ENCODE data around the gene HOXA3. TPM values are rescaled to one million over a fixed set of nuclear protein-coding genes. Genes with fewer than 3 reads are reported as not detected.

HOXA3 gene
- total and polyA plus RNA-seq, 2 experiments from 2014 or later, result 0.83 to 4.1 TPM

DNA sequence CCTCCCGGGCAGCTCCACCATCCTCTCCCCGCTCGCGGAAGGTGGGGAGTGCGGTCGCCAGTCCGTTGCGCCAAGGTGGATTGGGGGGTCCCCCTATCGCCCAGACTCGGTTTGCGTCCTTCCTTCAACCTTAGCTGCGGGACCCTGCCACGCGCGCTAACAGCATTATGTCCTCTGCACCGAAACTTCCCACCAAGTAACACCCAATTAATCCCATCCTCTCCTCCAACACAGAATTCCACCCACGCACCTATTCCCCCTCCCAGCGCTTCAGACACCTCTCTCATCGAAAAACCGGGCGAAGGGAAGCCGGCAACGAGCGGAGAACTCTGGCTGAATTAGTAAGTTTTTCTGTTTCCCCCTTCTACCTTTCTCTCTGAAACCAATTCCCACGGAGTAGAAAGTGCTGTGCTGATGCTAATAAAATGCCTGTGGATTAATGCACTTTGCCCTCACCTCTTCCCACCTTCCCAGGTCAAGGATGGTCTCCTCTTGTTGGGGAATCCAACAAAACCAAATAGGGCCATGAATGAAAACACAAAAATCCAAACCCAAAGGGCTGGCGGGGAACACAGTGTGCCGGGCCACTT lies 947 bp downstream of the HOXA3 start:
- WGBS (ENCODE audit: low lambda C conversion rate, missing lambda C conversion rate), result 12% methylated on average over 27 of the region's 27 CpGs
- no peak for DNase-seq (ENCODE audit: low spot score)
- Histone ChIP-seq H3K79me2 (no peaks in the 10 kb centered on the region), H3K4me1 (ENCODE audit: insufficient read depth) (peaks cover 13% of the 10 kb centered on the region), H3K9me3 (ENCODE audit: low read depth) (no peaks in the 10 kb centered on the region), H4K20me1 (ENCODE audit: insufficient read depth, poor library complexity, severe bottlenecking) (no peaks in the 10 kb centered on the region), H2AFZ (no peak overlapping the region), H3K36me3 (replicated peaks; ENCODE audit: insufficient read depth, low read depth) (no peaks in the 10 kb centered on the region), H3K9me2 (replicated peaks; ENCODE audit: insufficient read depth) (no peaks in the 10 kb centered on the region), H3K4me3 (peak overlapping the region; percentile 18), H3K4me2 (peak overlapping the region; percentile 89), H3K27ac (no peak overlapping the region), H3K27me3 (peaks cover 95% of the 10 kb centered on the region)
- peak; percentile 33 for TF ChIP-seq EZH2 (IDR thresholded peaks at IDR 0.05; ENCODE audit: borderline replicate concordance)
- TF ChIP-seq EZH2phosphoT487 (IDR thresholded peaks at IDR 0.05; ENCODE audit: low read depth, severe bottlenecking, unreplicated experiment), result no peak

DNA sequence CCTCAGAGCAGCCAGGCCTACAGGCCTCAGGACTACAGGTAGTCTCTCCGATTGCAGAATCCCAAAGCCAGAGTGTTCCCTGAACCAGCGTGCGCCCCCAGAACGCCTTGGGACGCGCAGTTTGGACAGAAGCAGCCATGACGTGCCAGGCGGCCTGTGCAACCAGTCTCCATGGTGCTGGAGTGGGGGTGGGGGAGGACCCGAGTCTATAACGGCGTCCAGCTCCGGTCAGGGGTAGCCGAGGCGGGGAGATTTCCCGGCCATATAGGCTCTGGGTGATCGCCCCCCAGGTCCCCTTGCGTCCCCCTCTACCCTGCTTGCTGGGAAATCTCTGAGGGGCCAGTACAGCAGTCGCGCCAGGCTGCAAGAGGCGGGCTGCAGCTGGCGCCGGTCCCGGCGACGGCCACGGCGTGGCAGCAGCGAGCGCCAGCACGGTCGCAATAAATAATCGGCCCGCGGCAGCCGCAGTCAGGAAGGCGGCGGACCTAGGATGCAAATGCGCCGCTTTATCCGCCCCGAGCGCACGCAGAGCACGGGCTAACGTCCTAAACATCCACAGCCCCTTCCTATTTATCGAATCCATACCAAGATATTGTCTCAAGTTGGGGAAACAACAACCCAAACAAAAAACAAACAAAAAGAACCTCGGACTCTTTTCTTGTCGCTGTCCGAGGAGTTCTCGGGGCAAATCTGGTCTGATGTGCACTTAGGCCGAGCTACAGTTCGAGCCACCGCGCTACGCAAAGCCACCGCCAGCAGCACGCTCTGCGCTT lies 1.6 kb downstream of the HOXA3 start:
- H3K9me3 ChIP-seq (ENCODE audit: low read depth), result no peaks in the 10 kb centered on the region
- DNase-seq (ENCODE audit: low spot score), result peak; percentile 91
- H3K27ac ChIP-seq, result no peak overlapping the region
- H3K4me2 ChIP-seq, result peak overlapping the region; percentile 89
- TF ChIP-seq EZH2phosphoT487 (IDR thresholded peaks at IDR 0.05; ENCODE audit: low read depth, severe bottlenecking, unreplicated experiment), result no peak
- TF ChIP-seq, protein P1, sequence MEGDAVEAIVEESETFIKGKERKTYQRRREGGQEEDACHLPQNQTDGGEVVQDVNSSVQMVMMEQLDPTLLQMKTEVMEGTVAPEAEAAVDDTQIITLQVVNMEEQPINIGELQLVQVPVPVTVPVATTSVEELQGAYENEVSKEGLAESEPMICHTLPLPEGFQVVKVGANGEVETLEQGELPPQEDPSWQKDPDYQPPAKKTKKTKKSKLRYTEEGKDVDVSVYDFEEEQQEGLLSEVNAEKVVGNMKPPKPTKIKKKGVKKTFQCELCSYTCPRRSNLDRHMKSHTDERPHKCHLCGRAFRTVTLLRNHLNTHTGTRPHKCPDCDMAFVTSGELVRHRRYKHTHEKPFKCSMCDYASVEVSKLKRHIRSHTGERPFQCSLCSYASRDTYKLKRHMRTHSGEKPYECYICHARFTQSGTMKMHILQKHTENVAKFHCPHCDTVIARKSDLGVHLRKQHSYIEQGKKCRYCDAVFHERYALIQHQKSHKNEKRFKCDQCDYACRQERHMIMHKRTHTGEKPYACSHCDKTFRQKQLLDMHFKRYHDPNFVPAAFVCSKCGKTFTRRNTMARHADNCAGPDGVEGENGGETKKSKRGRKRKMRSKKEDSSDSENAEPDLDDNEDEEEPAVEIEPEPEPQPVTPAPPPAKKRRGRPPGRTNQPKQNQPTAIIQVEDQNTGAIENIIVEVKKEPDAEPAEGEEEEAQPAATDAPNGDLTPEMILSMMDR (IDR thresholded peaks at IDR 0.05; ENCODE audit: poor library complexity), result peak; percentile 81
- H3K4me3 ChIP-seq, result peak overlapping the region; percentile 18
- WGBS (ENCODE audit: low lambda C conversion rate, missing lambda C conversion rate), result 4% methylated on average over 57 of the region's 58 CpGs
- peaks cover 13% of the 10 kb centered on the region for H3K4me1 ChIP-seq (ENCODE audit: insufficient read depth)
- no peaks in the 10 kb centered on the region for H3K36me3 ChIP-seq (replicated peaks; ENCODE audit: insufficient read depth, low read depth)
- peak overlapping the region; percentile 32 for H2AFZ ChIP-seq
- H3K9me2 ChIP-seq (replicated peaks; ENCODE audit: insufficient read depth), result no peaks in the 10 kb centered on the region
- no peaks in the 10 kb centered on the region for H3K79me2 ChIP-seq
- no peaks in the 10 kb centered on the region for H4K20me1 ChIP-seq (ENCODE audit: insufficient read depth, poor library complexity, severe bottlenecking)
- peaks cover 95% of the 10 kb centered on the region for H3K27me3 ChIP-seq

DNA sequence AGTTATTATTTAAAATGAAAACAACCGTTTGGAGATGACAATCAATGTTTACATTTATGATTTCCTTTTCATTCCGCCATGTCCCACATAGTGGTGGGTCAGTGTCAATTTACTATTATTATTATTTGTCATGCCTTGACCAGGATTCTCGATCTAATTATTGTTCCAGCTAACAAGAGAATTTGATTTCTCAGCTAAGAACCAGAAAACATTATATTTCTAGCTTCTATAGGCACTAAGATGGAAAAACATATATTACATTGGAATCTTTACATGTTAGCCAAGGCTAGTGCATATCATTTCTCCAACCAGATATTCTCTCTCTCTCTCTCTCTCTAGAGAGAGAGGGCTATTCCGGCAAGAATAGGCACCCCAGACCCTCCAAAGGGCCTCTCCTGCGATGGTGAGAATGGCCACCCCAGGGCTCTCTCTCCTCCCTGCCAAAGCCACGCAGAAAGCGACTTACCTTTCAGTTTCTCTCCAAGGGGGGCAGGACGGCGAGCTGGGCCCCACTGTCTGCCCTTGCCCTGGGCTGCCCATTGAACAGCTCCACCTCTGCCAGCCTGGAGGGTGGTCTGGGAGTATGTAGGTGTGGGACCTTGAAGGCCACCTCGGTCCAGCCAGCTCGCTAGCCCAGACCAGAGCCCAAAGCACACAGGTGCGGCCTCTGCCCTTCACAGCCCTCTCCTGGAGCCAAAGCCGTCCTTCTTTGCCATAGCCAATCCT lies 2.4 kb downstream of the HOXA3 start:
- Histone ChIP-seq H3K27ac (no peak overlapping the region), H3K9me2 (replicated peaks; ENCODE audit: insufficient read depth) (no peaks in the 10 kb centered on the region), H3K27me3 (peaks cover 95% of the 10 kb centered on the region), H3K4me2 (peak overlapping the region; percentile 89), H3K36me3 (replicated peaks; ENCODE audit: insufficient read depth, low read depth) (no peaks in the 10 kb centered on the region), H3K79me2 (no peaks in the 10 kb centered on the region), H4K20me1 (ENCODE audit: insufficient read depth, poor library complexity, severe bottlenecking) (no peaks in the 10 kb centered on the region), H2AFZ (no peak overlapping the region), H3K9me3 (ENCODE audit: low read depth) (no peaks in the 10 kb centered on the region), H3K4me1 (ENCODE audit: insufficient read depth) (peaks cover 10% of the 10 kb centered on the region), H3K4me3 (no peak overlapping the region)
- TF ChIP-seq EZH2 (IDR thresholded peaks at IDR 0.05; ENCODE audit: borderline replicate concordance) (no peak), EZH2phosphoT487 (IDR thresholded peaks at IDR 0.05; ENCODE audit: low read depth, severe bottlenecking, unreplicated experiment) (no peak)
- TF ChIP-seq, protein P1 (IDR thresholded peaks at IDR 0.05; ENCODE audit: poor library complexity), result no peak
- 56% methylated on average over 13 of the region's 13 CpGs for WGBS (ENCODE audit: low lambda C conversion rate, missing lambda C conversion rate)
- DNase-seq (ENCODE audit: low spot score), result no peak

All from hepatocyte (in vitro differentiated cells).